BLaER1 (cell line): Measurements from ENCODE around the gene PPA2.

ENCODE experiments used
- H3K27ac ChIP-seq: shearing (Covaris generic); formaldehyde crosslinking; 2 replicates; pipeline ENCODE4 v1.8.1; 2022
- H3K27me3 ChIP-seq: shearing (Covaris generic); formaldehyde crosslinking; 2 replicates; pipeline ENCODE4 v1.8.1; 2022
- H3K36me3 ChIP-seq: shearing (Covaris generic); formaldehyde crosslinking; 2 replicates; pipeline ENCODE4 v1.8.1; 2022
- H3K4me1 ChIP-seq: shearing (Covaris generic); formaldehyde crosslinking; 2 replicates; pipeline ENCODE4 v1.8.1; 2022
- H3K4me2 ChIP-seq: shearing (Covaris generic); formaldehyde crosslinking; 2 replicates; pipeline ENCODE4 v1.8.1; 2022
- H3K4me3 ChIP-seq: shearing (Covaris generic); formaldehyde crosslinking; 2 replicates; pipeline ENCODE4 v1.8.1; 2022
- H3K9ac ChIP-seq: shearing (Covaris generic); formaldehyde crosslinking; 2 replicates; pipeline ENCODE4 v1.8.1; 2022
- H3K9me3 ChIP-seq: shearing (Covaris generic); formaldehyde crosslinking; 2 replicates; pipeline ENCODE4 v1.8.1; 2022
- H4K20me1 ChIP-seq: shearing (Covaris generic); formaldehyde crosslinking; 2 replicates; pipeline ENCODE4 v1.8.1; 2022
- Cebpa-rat ChIP-seq: shearing (Covaris generic); IDR thresholded peaks from 2 replicates; pipeline ENCODE4 v1.8.1; 2022

The PPA2 gene

DNA sequence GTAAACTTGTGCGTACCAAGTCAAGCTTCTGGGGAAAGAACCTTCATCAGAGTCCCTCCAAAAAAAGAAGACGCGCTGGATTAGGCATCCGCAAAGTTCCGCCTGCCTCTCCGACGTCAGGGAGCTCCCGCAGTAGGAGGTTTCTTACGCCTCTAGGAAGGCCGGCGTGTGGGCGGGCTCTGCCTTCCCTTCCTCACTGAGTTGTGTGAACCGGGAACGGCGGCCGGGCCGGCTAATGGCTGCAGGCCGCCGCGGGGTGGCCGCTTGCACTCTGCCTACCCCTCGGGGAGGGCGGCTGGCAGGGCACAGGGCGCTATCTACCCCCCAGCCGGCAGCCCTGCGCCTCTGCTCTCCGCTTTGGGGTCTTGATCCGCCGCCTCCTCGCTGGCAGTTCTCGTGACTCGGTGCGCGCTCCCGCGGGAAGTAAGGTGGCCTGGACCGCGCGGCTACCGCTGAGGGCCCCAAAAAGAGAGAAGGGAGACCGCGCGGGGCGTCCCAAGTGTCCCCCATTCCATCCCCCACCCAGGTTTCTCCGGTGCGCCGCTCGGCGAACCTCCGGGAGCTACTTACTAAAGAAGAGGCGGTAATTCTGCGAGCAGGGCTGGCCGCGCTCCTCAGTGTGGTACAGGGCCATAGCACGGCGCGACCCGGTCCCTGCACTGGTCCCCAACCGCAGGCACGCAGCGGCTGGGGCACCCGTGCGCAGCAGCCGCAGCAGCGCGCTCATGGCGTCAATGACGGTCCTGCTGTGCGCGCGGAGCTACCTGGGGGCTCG lies at the start of gene PPA2:
Gene PPA2 (minus strand): TSS at position 739 of the 775 bp plus-strand sequence. CDS start 12 bp downstream, at position 727.
- Histone ChIP-seq H3K4me3 (peak within 1 kb of the TSS; percentile 97), H3K9me3 (no peaks in the 10 kb centered on the region), H4K20me1 (peaks cover 45% of the 10 kb centered on the region), H3K4me1 (peaks cover 19% of the 10 kb centered on the region), H3K36me3 (peaks cover 13% of the 10 kb centered on the region), H3K9ac (peak within 1 kb of the TSS; percentile 97), H3K4me2 (peak within 1 kb of the TSS; percentile 83), H3K27me3 (no peaks in the 10 kb centered on the region), H3K27ac (peak within 1 kb of the TSS; percentile 97)
- TF ChIP-seq Cebpa-rat = no peak

DNA sequence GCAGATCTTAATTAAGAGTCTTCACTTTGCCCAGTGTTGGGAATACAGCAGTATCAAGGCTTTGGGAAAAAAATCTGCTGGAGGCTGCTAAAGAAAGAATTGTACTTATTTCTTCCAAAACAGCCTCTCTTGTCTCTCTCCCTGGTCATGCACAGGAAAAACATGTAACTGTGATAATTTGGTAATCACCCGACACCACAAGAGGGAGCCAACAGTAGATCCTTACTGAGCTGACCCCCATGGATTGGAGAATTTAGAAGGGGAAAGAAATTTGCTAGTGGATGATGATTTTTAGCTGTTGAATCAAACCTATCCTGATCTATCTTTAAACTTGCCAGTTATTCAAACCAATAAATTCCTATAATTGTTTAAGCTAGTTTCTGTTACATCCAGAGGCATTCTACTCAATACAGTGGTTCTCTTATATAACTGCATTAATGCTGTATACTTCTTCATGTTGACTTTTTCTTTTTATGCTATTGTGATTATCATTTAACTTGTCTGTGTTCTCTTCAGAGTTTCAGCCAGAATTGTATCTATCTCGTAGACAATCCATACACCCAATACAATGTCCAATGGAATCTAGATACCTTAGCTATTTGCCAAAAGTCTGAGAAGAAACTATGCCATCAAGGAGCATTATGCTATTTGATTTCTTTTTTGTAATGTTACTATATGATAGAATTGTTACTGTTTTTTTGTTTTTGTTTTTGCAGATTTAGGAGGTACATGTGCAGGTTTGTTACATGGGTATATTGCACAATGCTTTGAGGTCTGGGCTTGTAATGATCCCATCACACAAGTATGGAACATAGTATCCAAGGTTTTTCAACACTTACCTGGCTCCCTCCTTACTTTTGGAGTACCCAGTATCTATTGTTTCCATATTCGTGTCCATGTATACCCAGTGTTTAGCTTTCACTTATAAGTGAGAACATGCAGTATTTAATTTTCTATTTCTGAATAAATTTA lies 47.2 kb upstream of the PPA2 start:
- H3K4me1 ChIP-seq = no peaks in the 10 kb centered on the region
- no peaks in the 10 kb centered on the region for H3K36me3 ChIP-seq
- no peak overlapping the region for H3K4me3 ChIP-seq
- H3K9ac ChIP-seq = no peak overlapping the region
- no peaks in the 10 kb centered on the region for H4K20me1 ChIP-seq
- H3K27me3 ChIP-seq = no peaks in the 10 kb centered on the region
- no peaks in the 10 kb centered on the region for H3K9me3 ChIP-seq
- H3K27ac ChIP-seq = no peak overlapping the region
- no peak for TF ChIP-seq Cebpa-rat
- H3K4me2 ChIP-seq = no peak overlapping the region

DNA sequence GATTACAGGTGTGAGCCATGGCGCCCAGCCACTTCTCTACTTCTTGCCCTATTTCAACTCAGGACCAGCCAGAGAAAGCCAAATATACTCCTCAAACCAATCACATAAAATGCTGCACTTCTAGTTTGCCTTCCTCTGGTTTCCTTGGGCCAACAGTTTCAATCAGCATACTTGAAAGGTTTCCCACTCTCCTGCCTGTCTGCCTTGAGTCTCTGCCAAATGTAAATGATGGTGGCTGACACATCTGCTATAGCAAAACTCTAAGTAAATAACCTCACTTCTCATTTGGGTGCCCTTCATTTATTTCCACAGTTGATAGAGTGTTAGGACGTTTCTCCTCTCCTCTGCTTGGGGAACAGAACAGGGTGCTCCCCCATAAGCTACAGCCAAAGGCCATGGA lies 36.4 kb upstream of the PPA2 start:
- TF ChIP-seq Cebpa-rat = no peak
- Histone ChIP-seq H3K27ac (no peak overlapping the region), H4K20me1 (no peaks in the 10 kb centered on the region), H3K9me3 (no peaks in the 10 kb centered on the region), H3K4me1 (no peaks in the 10 kb centered on the region), H3K4me2 (no peak overlapping the region), H3K36me3 (no peaks in the 10 kb centered on the region), H3K9ac (no peak overlapping the region), H3K27me3 (no peaks in the 10 kb centered on the region), H3K4me3 (no peak overlapping the region)

DNA sequence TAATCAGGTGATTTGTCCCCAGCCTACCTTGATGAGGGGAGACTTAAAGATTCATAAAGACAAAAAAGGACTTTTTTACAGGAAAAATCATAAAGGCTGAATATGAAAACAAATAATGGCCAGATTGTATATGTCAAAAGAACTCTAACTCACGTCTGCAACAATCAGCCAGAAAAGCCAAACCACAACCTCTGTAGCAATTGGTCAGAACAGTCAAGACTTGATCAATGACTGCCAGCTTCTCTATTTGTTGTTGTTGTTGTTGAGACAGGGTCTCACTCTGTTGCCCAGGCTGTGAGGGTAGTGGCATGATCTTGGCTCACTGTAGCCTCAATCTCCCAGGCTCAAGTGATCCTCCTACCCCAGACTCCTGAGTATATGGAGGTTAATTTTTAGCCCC lies 35.9 kb upstream of the PPA2 start:
- H4K20me1 ChIP-seq = no peaks in the 10 kb centered on the region
- H3K9ac ChIP-seq = no peak overlapping the region
- H3K9me3 ChIP-seq = no peaks in the 10 kb centered on the region
- TF ChIP-seq Cebpa-rat = no peak
- H3K4me3 ChIP-seq = no peak overlapping the region
- no peaks in the 10 kb centered on the region for H3K4me1 ChIP-seq
- no peak overlapping the region for H3K27ac ChIP-seq
- no peaks in the 10 kb centered on the region for H3K27me3 ChIP-seq
- no peaks in the 10 kb centered on the region for H3K36me3 ChIP-seq
- no peak overlapping the region for H3K4me2 ChIP-seq

DNA sequence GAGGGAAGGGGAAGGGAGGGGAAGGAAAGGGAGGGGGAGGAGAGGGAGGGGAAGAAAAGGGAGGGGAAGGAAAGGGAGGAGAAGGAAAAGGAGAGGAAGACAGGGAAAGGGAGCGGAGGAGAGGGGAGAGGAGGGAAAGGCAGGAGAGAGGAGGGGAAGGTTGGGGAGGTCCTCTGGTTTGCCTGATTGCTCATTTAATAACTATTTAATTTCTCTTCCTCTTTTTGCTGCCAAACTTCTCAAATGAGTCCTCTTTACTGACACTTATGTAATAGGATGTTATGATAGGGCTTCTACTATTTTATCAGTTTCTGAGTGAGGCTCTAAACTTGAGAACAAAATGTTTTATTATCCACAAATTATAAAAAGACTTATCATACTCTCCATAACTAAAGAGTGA lies 35.4 kb upstream of the PPA2 start:
- Histone ChIP-seq H3K4me3 (no peak overlapping the region), H3K9me3 (no peaks in the 10 kb centered on the region), H3K27ac (no peak overlapping the region), H3K4me2 (no peak overlapping the region), H3K36me3 (no peaks in the 10 kb centered on the region), H4K20me1 (no peaks in the 10 kb centered on the region), H3K9ac (no peak overlapping the region), H3K27me3 (no peaks in the 10 kb centered on the region), H3K4me1 (no peaks in the 10 kb centered on the region)
- no peak for TF ChIP-seq Cebpa-rat

DNA sequence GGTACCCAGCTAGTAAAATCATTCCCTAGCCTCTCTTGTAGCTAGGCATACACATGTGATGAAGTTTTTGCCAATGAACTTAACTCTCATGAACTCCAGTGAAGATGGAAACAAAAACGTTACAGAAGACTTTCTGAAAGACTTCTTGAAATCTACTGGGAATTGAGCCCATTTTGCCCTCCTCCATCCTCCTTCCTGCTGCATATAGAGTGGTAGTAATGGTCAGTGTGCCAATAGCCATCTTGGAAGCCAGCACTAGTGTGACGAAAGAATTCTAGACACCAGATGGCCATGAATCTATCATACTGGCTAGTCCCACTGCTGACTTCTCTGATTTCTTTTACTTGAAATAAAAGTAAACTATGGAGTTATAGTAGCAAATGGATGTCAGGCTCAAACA lies 30.9 kb upstream of the PPA2 start:
- Histone ChIP-seq H4K20me1 (no peaks in the 10 kb centered on the region), H3K27me3 (no peaks in the 10 kb centered on the region), H3K9ac (no peak overlapping the region), H3K9me3 (peaks cover 7% of the 10 kb centered on the region; the same call in 1 of the 2 replicates), H3K4me3 (no peak overlapping the region), H3K4me1 (no peaks in the 10 kb centered on the region), H3K27ac (no peak overlapping the region), H3K4me2 (no peak overlapping the region), H3K36me3 (no peaks in the 10 kb centered on the region)
- TF ChIP-seq Cebpa-rat = no peak

- Histone ChIP-seq H3K27ac (no peak overlapping the region), H3K9me3 (peaks cover 7% of the 10 kb centered on the region; the same call in 1 of the 2 replicates), H3K36me3 (no peaks in the 10 kb centered on the region), H3K4me1 (no peaks in the 10 kb centered on the region), H3K4me3 (no peak overlapping the region), H3K9ac (no peak overlapping the region), H3K27me3 (no peaks in the 10 kb centered on the region), H4K20me1 (no peaks in the 10 kb centered on the region), H3K4me2 (no peak overlapping the region)
- no peak for TF ChIP-seq Cebpa-rat
These were observed 29.6 kb upstream of the PPA2 start for GRCh38 chr4:105503484-105503883.

- H3K4me2 ChIP-seq = no peak overlapping the region
- no peaks in the 10 kb centered on the region for H3K36me3 ChIP-seq
- H3K27me3 ChIP-seq = no peaks in the 10 kb centered on the region
- no peak overlapping the region for H3K27ac ChIP-seq
- no peak overlapping the region for H3K9ac ChIP-seq
- TF ChIP-seq Cebpa-rat = no peak
- H3K4me3 ChIP-seq = no peak overlapping the region
- H3K4me1 ChIP-seq = no peaks in the 10 kb centered on the region
- peaks cover 7% of the 10 kb centered on the region; the same call in 1 of the 2 replicates for H3K9me3 ChIP-seq
- H4K20me1 ChIP-seq = no peaks in the 10 kb centered on the region
These were observed 23.0 kb upstream of the PPA2 start for GRCh38 chr4:105496899-105497298.

DNA sequence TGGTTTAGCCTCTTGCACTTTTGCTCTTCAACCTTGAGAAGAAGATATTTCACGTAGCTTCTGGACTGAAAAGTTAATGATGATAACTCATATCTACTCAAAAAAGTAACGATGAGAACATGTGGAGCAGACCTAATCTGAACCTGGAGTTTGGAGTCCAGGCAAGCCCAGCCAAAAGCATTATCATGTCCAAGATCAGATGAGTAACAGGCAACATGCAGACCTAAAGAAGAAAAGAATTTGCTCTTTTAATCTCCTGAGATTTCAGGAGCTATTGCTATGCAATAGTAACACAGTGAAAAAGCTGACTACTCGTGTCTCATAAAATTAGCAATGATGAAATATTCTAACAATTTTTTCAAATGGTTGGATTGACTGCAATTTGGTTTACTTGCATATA lies 21.8 kb upstream of the PPA2 start:
- Histone ChIP-seq H3K9ac (no peak overlapping the region), H3K9me3 (peaks cover 3% of the 10 kb centered on the region; the same call in 1 of the 2 replicates), H3K36me3 (no peaks in the 10 kb centered on the region), H4K20me1 (no peaks in the 10 kb centered on the region), H3K4me3 (no peak overlapping the region), H3K27ac (no peak overlapping the region), H3K4me1 (no peaks in the 10 kb centered on the region), H3K27me3 (no peaks in the 10 kb centered on the region), H3K4me2 (no peak overlapping the region)
- TF ChIP-seq Cebpa-rat = no peak

DNA sequence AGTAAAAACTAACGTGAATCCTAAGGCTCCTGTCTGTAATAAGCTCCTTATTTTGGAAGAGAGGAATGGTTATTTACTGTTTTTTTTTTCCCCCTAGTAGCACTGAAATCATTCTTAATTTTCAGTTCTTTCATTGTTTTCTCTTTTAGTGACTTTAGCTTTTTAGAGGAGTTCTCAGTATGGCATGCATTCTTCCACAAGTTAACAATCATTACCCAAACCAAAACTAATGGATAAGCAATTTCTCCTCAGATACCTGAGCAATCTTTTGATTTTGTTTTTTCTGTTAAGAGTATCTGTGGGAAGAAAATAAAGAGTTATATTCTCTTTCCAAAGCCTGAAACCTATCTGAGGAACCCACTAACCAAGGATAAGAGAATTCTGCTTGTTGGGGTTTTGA lies 16.7 kb upstream of the PPA2 start:
- Histone ChIP-seq H3K4me3 (no peak overlapping the region), H3K4me1 (no peaks in the 10 kb centered on the region), H3K9me3 (peaks cover 15% of the 10 kb centered on the region), H3K36me3 (no peaks in the 10 kb centered on the region), H4K20me1 (no peaks in the 10 kb centered on the region), H3K4me2 (no peak overlapping the region), H3K9ac (no peak overlapping the region), H3K27me3 (no peaks in the 10 kb centered on the region), H3K27ac (no peak overlapping the region)
- TF ChIP-seq Cebpa-rat = no peak
